Stimulated activated CD8-positive, alpha-beta memory T cell treated with anti-CD3 and anti-CD28 coated beads, Interleukin-4, amount 100 ng/mL, for 24 hours (primary cell): ENCODE results near the gene AKAP6.

Source experiments
- DNase-seq: peaks from one replicate; pipeline ENCODE4 v3.0.0-alpha.2; 2020; ENCODE audit warnings: low read depth

The AKAP6 gene

DNA sequence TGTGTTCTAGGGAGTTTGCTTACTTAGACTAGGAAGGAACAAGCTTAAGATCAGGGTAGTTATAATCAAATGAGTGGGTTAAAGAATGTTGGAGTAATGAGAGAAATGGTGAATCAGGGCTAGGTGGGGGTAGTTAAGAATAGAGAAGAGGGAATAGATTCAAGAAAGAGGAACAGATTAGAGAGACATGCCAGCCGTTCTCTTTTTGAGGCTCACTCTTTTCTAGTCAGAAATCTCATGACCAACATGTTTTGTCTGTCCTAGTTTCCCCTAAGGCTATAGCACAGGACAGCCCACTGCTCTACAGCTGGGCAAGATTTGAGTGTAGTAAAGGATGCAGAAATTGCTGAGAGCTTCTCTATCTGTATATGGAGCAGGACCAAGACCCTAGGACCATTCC, 258.4 kb downstream of the AKAP6 start:
- DNase-seq: no peak

DNA sequence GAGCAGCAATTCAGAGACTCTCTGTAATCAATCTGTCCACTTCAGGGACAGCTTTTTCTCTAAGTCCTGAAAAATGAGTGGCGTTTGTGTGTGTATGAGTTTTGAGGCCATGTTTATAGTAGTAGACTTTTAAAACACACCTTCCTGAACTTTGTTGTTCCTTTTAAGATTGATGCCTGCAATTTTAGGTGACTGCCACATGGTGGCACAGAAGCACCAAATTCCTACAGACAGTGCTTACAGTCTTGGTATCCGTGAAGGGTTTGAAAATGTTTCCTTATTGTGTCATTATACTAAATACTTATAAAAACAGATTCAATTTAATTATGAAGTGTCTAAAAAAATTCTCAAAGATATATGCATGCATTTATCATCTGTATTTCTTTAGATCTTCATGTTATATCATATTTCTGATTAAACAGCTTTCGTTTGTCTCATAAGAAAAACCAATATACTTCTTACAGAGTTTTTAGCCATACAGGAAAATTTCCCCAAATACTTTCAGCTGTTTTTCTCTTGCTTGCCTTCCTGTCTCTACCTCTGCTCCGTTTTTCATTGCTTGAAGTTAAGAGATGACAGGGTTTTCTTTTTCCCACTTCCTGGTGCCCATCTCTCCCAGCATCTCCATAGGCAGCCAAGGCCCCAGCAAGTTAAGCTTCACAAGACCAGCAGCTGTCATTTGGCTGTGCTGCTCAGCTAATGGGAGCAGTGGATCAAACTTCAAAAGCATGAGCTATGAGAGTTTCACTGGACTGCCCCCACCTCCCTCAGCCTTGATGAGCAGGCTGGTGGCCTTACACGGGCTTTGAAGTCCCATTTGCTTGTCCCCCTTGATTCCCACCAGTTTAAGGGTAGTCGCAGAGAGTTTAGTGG, 259.6 kb downstream of the AKAP6 start:
- no peak for DNase-seq

DNA sequence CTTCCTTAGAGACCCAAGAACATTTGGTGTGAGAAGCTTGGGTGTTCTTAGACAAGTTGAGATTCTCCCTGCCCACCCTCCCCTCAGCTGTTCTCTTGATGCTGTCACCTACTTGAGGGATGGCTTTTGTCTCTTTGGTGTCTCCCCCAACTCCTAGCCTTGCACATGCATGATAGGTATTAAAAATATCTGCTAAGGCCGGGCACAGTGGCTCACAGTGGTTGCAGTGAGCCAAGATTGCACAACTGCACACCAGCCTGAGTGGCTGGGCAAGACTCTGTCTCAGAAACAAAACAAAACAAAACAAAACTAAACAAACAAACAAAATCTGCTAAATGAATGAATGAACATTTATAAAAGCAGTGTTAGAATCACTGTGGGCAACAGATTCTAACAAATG, 261.1 kb downstream of the AKAP6 start:
- DNase-seq: no peak

- DNase-seq: no peak
Observed at GRCh38 chr14:32593290-32593942, 264.3 kb downstream of the AKAP6 start.

DNA sequence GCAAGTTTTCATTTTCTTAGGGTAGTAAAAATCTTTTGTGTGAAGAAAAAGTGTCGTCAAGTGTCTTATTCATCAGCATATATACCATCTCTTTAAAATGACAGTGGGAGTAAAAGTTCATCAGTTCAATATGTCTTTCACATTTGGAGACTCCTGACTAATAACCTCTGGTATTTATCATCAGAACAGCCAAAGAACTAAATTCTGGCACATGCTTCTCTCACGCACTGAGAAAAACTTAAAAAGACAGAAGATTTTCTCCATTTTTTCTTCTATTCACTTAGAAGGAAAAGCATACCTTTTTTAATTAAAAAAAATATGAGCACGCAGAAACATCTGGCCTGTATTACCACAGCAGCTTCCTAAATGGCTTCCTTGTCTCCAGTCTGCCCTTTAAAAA, 265.7 kb downstream of the AKAP6 start:
- no peak for DNase-seq

DNA sequence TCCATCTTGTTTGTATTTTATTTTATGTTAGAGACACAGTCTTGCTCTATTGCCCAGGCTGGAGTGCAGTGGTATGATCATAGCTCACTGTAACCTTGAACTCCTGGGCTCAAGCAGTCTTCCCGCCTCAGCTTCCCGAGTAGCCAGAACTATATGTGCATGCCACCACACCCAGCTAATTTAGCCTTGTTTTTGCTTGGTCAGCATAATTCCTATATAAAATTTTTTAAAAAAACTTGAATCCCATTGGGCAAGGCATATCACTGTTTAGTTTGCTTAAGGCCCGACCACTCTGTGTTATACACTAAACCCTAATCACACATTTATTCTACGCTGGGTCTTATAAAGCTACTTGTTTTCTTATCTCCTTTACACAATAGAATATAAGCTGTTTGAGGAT, 266.4 kb downstream of the AKAP6 start:
- DNase-seq: no peak

GRCh38 chr14:32596390-32596789, 267.3 kb downstream of the AKAP6 start:
- DNase-seq: no peak

DNA sequence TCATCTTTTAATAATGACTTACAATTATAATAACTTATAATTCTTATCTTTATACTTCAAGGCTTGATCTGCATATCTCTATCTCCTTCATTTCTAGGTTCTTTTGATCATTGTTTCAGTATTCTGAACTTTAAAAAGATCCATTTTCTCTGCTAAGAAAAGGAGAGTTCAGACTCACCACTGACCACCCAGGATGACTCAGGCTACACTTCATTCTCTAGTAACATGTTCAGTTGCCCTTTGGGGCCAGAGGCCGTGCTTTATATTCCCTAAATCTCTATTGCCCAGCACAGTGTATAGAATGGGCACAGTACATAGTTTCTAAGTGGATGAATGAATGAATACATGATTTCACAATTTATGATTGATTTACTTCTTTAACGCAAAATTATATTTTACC, 268.7 kb downstream of the AKAP6 start:
- DNase-seq: no peak

DNA sequence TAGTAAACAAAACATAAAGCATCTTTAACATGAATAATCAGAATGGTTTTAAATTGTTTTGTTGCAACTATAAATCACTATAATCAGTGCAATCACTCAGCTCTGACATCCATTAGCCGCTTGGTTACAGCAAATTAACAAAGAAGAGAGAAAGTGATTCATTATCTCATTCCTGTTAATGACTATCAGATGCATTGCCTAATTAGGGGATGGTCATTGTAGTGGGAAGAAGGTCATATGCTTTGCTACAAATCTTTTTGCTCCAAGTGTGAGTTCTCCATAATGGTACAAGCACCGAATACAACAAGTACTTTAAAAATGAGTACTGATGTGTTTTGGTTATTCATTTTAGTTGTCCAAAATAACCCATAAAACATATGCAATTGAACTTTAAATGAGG, 272.0 kb downstream of the AKAP6 start:
- DNase-seq: no peak

DNA sequence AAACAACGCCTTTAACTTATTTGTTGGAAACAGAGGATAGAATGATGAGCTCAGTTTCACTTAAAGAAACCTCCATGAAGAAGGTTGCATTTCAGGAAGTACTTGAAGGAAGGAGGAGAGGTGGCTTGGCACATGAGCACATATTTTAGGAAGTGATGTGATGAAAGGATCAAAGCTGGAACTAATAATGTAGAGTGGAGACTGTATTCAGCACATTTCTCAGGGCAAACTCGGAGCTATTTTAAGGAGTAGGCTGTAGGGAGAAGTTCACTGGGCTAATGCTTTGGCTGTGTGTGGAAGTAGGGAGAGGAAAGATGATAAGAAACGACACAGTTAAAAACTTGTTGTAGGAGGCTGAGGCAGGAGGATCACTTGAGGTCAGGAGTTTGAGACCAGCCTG, 272.8 kb downstream of the AKAP6 start:
- DNase-seq: no peak

- no peak for DNase-seq
Observed at GRCh38 chr14:32602699-32603098, 273.6 kb downstream of the AKAP6 start.

GRCh38 chr14:32603992-32604565, 275.0 kb downstream of the AKAP6 start:
- no peak for DNase-seq

GRCh38 chr14:32606301-32606700, 277.2 kb downstream of the AKAP6 start:
- no peak for DNase-seq

DNA sequence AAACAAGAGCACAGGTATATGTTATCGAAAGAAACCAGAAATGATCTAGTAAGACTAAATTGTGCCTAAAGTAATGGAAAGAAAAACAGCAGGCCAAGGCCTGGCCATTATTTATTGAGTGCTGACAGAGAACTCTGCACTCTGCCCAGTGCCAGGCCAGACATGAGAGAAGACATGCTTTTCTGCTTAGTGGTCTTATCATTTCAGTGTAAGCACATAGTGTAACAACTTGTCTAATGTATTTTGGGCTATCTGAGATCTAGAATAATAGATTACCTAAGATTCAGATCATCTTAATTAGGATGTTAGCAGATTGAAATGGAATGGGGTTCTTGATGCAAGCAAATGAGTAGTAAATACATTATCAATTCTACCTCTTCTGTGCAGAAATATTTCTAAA, 278.3 kb downstream of the AKAP6 start:
- no peak for DNase-seq

- DNase-seq: no peak
Observed at GRCh38 chr14:32608857-32609256, 279.8 kb downstream of the AKAP6 start.

DNA sequence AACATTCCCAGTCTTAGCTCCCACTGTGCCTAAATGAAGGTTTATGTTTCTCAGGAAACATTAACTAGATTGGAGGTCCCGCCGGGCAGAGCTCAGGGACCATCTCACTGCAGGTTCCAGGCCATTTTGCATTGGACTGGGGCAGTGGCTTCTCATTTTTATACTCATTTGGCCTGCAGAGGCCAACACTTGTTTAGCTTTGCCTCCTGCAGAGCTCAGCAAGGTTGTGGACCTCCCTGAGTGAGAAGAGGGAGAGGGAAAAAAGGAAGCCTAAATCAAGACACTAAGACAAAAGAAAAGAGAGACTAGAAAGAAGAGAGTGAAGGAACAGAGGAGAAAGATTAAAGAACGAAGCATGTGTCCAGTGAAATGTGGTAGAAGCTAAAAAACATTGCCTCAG, 280.3 kb downstream of the AKAP6 start:
- no peak for DNase-seq

- no peak for DNase-seq
Observed at GRCh38 chr14:32611752-32612151, 282.7 kb downstream of the AKAP6 start.

- DNase-seq: no peak
Observed at GRCh38 chr14:32618991-32619390, 289.9 kb downstream of the AKAP6 start.

GRCh38 chr14:32620303-32620702, 291.2 kb downstream of the AKAP6 start:
- DNase-seq: no peak

GRCh38 chr14:32620724-32621123, 291.6 kb downstream of the AKAP6 start:
- no peak for DNase-seq

DNA sequence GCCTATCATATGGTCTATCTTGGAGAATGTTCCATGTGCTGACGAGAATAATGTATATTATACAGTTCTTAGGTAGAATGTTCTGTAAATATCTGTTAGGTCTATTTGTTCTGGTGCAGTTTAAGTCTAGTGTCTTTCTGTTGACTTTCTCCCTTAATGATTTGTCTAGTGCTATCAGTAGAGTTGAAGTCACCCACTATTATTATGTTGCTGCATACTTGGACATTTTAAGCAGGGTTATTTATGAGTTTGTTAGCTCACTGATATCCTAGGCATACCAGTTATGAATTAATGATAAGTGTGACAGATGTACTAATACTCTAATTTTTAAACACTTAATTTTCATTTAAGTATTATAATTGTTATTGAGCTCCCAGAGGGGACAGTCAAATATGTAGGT, 292.5 kb downstream of the AKAP6 start:
- DNase-seq: no peak

DNA sequence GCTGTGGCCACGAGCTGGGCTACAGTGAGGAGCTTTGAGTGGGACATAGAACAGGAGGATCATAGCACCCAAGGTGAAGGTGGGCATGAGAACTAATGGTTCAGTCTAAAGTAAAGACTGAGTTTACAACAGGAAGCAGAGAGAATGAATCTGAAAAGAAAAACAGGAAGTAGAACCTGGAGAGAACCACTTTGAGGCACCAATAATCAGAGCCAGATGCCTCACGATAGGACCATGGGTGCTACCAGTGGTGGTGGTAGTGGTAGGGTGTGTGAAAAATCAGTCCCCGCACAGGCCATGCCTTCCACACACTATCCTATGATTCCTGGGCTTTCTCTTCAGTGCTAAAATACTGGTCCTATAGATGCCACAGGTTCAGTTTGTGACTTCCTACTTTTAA, 293.6 kb downstream of the AKAP6 start:
- DNase-seq: no peak
